Measurements from ENCODE around the gene SAP25. TPM values are rescaled to one million over a fixed set of nuclear protein-coding genes. Genes with fewer than 3 reads are reported as not detected.

Gene SAP25
- total RNA-seq, 1 donor from 2014 or later = 13.5 TPM

DNA sequence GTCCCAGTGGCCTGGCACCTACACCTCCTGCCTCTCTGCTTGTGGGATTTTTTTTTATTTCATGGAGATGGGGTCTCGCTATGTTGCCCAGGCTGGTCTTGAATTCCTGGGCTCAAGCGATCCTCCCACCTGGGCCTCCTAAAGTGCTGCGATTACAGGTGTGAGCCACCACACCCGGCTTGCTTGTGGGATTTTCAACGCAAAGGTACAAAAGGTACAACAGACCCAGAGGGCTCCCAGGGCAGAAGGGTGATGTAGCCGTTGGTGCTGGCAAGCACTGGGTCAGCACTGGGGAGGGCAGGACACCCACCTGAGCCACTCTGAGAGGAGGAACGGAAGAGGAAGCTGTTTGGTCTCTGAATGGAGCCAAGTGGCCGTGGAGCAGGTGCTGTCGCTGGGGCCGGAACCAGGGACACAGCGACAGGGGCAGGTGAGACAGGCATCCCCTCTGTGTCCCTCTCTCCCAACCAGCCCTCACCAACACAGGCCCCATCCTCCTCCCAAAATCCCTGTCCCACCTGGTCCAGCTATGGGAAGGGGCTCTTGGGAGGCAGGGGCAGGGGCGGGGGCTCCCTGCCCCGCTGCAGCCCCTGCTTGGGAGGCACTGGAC, 2.8 kb upstream of the SAP25 start:
- Mint-ChIP-seq H3K9me3 (no peaks in the 10 kb centered on the region), H3K4me3 (no peak overlapping the region), H3K36me3 (peaks cover 7% of the 10 kb centered on the region), H3K4me1 (peaks cover 11% of the 10 kb centered on the region), H3K27me3 (ENCODE audit: low read depth) (no peaks in the 10 kb centered on the region), H3K27ac (no peak overlapping the region)
- TF ChIP-seq, protein P1, sequence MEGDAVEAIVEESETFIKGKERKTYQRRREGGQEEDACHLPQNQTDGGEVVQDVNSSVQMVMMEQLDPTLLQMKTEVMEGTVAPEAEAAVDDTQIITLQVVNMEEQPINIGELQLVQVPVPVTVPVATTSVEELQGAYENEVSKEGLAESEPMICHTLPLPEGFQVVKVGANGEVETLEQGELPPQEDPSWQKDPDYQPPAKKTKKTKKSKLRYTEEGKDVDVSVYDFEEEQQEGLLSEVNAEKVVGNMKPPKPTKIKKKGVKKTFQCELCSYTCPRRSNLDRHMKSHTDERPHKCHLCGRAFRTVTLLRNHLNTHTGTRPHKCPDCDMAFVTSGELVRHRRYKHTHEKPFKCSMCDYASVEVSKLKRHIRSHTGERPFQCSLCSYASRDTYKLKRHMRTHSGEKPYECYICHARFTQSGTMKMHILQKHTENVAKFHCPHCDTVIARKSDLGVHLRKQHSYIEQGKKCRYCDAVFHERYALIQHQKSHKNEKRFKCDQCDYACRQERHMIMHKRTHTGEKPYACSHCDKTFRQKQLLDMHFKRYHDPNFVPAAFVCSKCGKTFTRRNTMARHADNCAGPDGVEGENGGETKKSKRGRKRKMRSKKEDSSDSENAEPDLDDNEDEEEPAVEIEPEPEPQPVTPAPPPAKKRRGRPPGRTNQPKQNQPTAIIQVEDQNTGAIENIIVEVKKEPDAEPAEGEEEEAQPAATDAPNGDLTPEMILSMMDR (IDR thresholded peaks at IDR 0.05; ENCODE audit: unreplicated experiment) = no peak
- DNase-seq (ENCODE audit: low spot score in 2 of 2, unreplicated experiment in 2 of 2) = no peak

DNA sequence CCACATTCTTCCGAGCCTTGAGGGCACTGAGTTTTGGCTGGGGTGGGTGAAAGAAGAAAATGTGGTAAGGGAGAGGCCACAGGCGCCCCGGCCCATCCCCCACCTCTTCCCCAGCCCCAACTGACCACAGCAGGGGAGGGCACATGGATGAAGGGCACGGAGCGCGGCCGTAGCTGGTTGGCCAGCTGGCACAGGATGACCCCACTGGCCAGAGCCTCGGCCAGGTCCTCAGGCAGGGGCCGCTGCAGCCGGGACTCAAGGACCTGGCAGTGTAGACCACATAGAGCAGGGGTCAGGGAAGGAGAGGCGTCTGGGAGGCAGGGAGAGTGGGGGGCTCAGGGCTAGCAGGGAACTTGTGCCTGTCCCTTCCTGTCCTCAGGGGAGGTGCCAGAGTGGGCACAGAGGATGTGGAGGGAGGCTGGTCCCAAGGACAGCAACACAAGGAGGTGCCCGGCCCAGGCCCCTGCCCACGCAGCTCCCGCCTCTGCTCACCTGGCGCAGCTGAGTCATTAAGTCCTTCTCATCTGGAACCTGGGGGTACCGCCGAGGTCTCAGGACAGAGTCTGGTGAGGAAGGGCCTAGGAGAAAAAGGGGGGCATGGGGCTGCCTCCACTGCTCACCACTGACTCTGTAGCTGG, 2.2 kb upstream of the SAP25 start:
- H3K27ac Mint-ChIP-seq = no peak overlapping the region
- no peak for DNase-seq (ENCODE audit: low spot score in 2 of 2, unreplicated experiment in 2 of 2)

DNA sequence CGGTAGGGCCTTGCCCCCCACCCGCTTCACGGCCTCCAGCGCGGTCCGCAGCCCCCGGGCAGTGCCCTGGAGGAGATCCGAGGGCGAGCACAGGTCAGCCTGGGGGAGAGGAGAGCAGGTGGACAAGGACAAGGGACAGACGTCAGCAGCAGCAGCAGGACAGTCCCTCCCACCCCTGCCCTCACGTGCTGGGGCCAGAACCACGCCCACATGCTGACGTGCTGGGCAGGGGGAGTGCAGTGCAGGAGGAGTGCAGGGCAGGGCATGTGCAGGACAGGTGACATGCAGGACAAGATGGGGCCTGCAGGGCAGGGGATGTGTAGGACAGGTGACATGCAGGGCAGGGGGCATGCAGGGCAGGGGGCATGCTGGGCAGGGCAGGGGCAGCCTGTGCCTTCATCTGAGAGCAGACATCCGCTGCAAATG, 1.5 kb upstream of the SAP25 start:
- TF ChIP-seq, protein P1 (IDR thresholded peaks at IDR 0.05; ENCODE audit: unreplicated experiment) = no peak
- Mint-ChIP-seq H3K9me3 (no peaks in the 10 kb centered on the region), H3K27ac (no peak overlapping the region), H3K4me3 (no peak overlapping the region), H3K4me1 (peaks cover 19% of the 10 kb centered on the region), H3K27me3 (ENCODE audit: low read depth) (no peaks in the 10 kb centered on the region), H3K36me3 (peaks cover 7% of the 10 kb centered on the region)
- DNase-seq (ENCODE audit: low spot score in 2 of 2, unreplicated experiment in 2 of 2) = no peak

More for the DNA sequence above, 2.2 kb upstream of the SAP25 start:
- TF ChIP-seq, protein P1 (IDR thresholded peaks at IDR 0.05; ENCODE audit: unreplicated experiment) = no peak
- Mint-ChIP-seq H3K36me3 (peaks cover 7% of the 10 kb centered on the region), H3K4me3 (no peak overlapping the region), H3K27me3 (ENCODE audit: low read depth) (no peaks in the 10 kb centered on the region), H3K4me1 (peaks cover 17% of the 10 kb centered on the region), H3K9me3 (no peaks in the 10 kb centered on the region)

DNA sequence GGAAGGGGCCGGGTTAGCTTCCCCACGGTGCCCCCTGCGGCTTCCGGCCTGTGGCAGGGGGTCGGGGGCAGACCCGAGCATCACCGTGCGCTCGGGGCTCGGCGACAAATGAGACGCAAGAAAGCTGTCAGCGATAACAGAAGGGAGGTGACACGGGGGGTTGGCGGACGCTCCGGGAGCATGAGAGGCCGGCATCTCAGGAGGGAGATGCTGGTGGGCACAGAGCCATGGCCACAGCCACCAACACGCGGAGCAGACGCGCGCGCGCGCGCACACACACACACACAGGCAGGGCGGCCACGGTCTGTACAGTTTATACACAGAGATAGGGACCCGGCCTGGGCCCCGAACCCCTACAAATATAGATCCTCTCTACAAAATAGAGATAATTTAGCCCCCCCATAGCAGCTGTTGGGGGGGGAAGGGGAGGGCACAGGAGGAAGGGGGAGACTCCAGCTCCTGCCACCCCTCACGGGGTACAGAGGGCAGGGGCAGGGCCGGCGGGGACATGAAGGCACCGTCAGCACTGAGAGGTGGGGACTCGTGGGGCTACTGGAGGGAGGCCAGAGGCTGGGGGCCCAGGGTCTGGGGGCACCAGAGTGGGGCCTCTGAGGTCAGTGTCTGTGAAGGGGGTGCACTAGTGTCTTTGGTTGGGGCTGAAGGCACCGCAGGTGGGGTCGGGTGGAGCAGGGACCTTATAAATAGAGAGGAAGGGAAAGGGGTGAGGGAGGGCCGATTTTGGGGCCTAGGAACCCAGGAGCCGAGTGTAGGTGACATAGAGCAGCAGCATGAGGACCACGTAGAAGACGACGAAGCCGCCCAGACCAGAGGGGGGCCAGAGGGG, 884 bp upstream of the SAP25 start:
- no peaks in the 10 kb centered on the region for H3K9me3 Mint-ChIP-seq
- DNase-seq (ENCODE audit: low spot score in 2 of 2, unreplicated experiment in 2 of 2) = no peak
- TF ChIP-seq, protein P1 (IDR thresholded peaks at IDR 0.05; ENCODE audit: unreplicated experiment) = no peak
- H3K27ac Mint-ChIP-seq = no peak overlapping the region
- H3K4me3 Mint-ChIP-seq = no peak overlapping the region
- peaks cover 19% of the 10 kb centered on the region for H3K4me1 Mint-ChIP-seq
- H3K36me3 Mint-ChIP-seq = peaks cover 7% of the 10 kb centered on the region
- no peaks in the 10 kb centered on the region for H3K27me3 Mint-ChIP-seq (ENCODE audit: low read depth)

DNA sequence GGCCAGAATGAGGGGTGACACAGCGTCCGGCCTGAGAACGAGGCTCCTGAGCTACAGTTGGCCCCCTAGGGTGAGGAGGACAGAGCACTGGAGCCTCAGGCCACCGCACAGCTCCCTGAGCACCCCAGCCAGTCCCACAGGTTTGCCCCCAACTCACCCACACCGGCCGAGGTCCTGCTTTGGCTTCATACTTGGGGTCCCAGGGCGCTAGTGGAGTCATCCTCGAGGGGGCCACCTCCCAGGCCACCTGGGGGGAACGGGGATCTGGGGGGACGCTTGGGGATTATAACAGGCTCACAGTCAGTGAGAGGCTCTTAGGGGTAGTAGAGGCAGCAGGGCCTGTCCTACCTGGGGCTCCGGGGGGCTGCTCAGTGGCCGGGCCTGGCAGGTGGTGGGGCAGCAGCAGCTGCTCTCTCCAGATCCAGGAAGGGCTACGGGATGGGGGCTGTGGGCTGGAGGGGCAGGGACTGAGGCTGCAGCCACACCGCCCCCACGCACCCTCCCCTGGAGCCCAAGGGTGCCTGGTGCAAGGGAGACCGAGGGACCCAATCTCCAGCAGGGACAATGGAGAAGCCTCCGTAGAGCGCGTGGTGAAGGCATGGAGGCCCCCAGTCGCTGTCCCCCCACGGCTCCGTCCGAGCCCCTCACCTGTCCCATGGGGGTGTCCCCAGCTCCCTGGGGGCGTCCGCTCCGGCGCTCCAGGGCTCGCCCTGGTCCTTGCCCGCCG, 588 bp downstream of the SAP25 start:
- peaks cover 7% of the 10 kb centered on the region for H3K36me3 Mint-ChIP-seq
- no peaks in the 10 kb centered on the region for H3K27me3 Mint-ChIP-seq (ENCODE audit: low read depth)
- no peaks in the 10 kb centered on the region for H3K9me3 Mint-ChIP-seq
- TF ChIP-seq, protein P1 (IDR thresholded peaks at IDR 0.05; ENCODE audit: unreplicated experiment) = no peak
- no peak overlapping the region for H3K27ac Mint-ChIP-seq
- DNase-seq (ENCODE audit: low spot score in 2 of 2, unreplicated experiment in 2 of 2) = no peak
- H3K4me3 Mint-ChIP-seq = no peak overlapping the region
- peaks cover 29% of the 10 kb centered on the region for H3K4me1 Mint-ChIP-seq

Data from mesothelial cell of epicardium (in vitro differentiated cells).